Adrenal gland (tissue), 5 donors: ENCODE results near the gene ARHGEF10L.

Experiments
- POLR2A ChIP-seq, 2 donors: fragments of 450-650 bp; IDR thresholded peaks; one replicate each; pipeline ENCODE4 v1.6.1; 2017; ENCODE audit warnings: antibody characterized with exemption in 2 of 2, mild to moderate bottlenecking in 2 of 2, moderate library complexity in 1 of 2
- TF ChIP-seq, protein P1 (sequence below), 6 experiments: fragments of 450-650 bp in 4 of 6; fragments of 200-600 bp in 2 of 6; sonication (generic) in 1 of 6; IDR thresholded peaks; 1 replicate in 5 of 6; 2 replicates in 1 of 6; pipeline versions ENCODE4 v1.5.1 to v1.8.0; 2016 to 2021; ENCODE audit warnings: antibody characterized with exemption in 6 of 6, mild to moderate bottlenecking in 2 of 6, moderate library complexity in 1 of 6
- donor health status: DM: no; HTN: no; CAD: no.

DNA sequence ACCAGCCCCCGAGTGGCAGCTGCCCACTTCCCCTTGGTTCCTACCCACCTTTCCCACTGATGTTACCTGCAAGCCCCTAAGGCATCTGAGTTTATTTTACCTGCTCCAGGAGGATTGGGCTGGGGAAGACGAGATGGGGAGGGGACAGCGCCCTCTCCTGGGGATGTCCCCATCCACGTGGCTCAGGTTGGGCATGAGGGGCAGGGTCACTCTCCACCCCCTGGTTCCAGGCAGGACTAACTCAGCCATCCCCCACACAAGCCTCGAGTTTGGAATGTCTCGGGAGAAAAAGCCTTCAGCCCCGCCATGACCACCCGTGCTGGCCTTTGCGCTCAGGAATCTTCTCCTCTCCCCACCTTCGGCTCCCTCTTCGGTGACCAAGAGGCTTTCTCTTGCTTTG is 90.0 kb downstream of the ARHGEF10L start:
- TF ChIP-seq, protein P1, sequence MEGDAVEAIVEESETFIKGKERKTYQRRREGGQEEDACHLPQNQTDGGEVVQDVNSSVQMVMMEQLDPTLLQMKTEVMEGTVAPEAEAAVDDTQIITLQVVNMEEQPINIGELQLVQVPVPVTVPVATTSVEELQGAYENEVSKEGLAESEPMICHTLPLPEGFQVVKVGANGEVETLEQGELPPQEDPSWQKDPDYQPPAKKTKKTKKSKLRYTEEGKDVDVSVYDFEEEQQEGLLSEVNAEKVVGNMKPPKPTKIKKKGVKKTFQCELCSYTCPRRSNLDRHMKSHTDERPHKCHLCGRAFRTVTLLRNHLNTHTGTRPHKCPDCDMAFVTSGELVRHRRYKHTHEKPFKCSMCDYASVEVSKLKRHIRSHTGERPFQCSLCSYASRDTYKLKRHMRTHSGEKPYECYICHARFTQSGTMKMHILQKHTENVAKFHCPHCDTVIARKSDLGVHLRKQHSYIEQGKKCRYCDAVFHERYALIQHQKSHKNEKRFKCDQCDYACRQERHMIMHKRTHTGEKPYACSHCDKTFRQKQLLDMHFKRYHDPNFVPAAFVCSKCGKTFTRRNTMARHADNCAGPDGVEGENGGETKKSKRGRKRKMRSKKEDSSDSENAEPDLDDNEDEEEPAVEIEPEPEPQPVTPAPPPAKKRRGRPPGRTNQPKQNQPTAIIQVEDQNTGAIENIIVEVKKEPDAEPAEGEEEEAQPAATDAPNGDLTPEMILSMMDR (IDR thresholded peaks at IDR 0.05) = peak in 3 of 6 experiments; percentile 8 to 22 (median 20)
- no peak for TF ChIP-seq POLR2A (IDR thresholded peaks at IDR 0.05)
